ENCODE data around the gene SLIT1. TPM values are rescaled to one million over a fixed set of nuclear protein-coding genes. Genes with fewer than 3 reads are reported as not detected.
"Not testable (repeated sequence)": the region's sequence is repeated elsewhere in the genome, so short reads cannot be mapped to it uniquely, and the experiment has no call there.

SLIT1 gene
- polyA plus RNA-seq, 3 donors from 2014 or later: 0.07 to 0.36 TPM; not detected in 1

DNA sequence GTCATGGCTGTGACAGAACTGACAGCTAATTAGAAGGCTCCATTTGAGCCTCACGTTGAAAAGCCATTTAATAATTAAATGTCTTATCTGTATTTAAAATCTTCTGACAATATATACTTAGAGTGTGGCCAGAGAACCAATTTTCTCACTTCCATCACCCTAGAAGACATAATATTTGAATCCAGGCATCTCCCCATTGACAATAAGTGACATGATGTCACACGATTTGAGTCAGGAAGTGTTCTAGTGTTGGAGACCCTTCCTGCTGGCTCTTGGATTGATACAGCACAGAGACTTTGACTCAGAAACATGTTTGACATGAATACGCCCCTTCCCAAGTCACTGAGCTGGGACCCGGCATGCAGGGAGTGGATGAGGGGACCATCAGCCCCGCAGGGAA, 85.9 kb downstream of the SLIT1 start:
- H3K27me3 Mint-ChIP-seq (ENCODE audit: low read depth in 3 of 3): peaks cover 6 to 25% (median 6%) of the 10 kb centered on the region in 3 donors
- H3K4me1 Mint-ChIP-seq: peaks cover 36 to 38% of the 10 kb centered on the region in 2 donors
- H3K4me3 Mint-ChIP-seq: no peak overlapping the region
- no peak for DNase-seq
- no peaks in the 10 kb centered on the region for H3K9me3 Mint-ChIP-seq
- no peaks in the 10 kb centered on the region for H3K36me3 Mint-ChIP-seq
- H3K27ac Mint-ChIP-seq: no peak overlapping the region

DNA sequence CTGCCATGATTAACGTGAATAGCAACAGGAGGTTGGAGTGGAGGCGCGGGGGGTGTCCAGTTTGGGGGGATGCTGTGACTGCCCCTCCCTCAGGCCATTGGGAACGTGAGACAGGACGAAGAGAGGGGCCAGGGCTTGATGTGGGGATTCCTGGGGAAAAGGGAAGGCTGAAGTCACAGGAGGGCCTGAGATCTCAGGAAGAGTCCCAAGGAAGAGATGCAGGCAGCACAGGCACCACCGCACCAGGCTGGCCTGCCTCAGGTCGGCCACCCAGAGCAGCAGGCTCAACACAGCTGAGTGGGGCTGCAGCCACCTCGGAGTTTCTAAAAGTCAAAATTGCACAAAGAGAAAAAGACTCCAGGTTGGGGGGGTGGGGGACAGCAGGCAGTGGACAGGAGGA, 86.7 kb downstream of the SLIT1 start:
- Mint-ChIP-seq H3K4me3 (no peak overlapping the region), H3K27ac (no peak overlapping the region), H3K27me3 (ENCODE audit: low read depth in 3 of 3) (peaks cover 6 to 25% (median 9%) of the 10 kb centered on the region in 3 donors), H3K4me1 (peaks cover 42 to 45% of the 10 kb centered on the region in 2 donors), H3K36me3 (no peaks in the 10 kb centered on the region), H3K9me3 (no peaks in the 10 kb centered on the region)
- DNase-seq: no peak

DNA sequence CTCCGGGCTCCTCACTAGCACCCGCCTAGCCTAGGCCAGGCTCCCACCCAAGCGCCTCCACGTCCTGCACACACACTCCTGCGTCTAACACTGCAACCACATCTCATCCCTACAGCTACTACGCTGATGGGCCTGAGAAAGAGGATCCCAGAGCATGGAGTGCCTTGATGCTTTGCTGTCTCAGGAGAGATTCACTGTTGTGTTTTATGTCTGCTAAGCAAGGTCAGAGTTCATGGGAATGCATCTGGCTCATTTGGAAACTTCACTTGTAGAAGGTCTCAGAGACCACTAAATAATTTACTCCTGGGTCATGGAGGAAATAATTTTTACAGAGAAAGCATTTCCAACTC, 88.7 kb downstream of the SLIT1 start:
- Mint-ChIP-seq H3K4me3 (peak overlapping the region; percentile 75 to 88 (median 81)), H3K36me3 (no peaks in the 10 kb centered on the region), H3K27me3 (ENCODE audit: low read depth in 3 of 3) (peaks cover 10 to 27% (median 11%) of the 10 kb centered on the region in 3 donors), H3K9me3 (no peaks in the 10 kb centered on the region), H3K27ac (peak overlapping the region in 5 of 6 donors; percentile 34 to 73 (median 72)), H3K4me1 (peaks cover 44 to 56% of the 10 kb centered on the region in 2 donors)
- DNase-seq: no peak

DNA sequence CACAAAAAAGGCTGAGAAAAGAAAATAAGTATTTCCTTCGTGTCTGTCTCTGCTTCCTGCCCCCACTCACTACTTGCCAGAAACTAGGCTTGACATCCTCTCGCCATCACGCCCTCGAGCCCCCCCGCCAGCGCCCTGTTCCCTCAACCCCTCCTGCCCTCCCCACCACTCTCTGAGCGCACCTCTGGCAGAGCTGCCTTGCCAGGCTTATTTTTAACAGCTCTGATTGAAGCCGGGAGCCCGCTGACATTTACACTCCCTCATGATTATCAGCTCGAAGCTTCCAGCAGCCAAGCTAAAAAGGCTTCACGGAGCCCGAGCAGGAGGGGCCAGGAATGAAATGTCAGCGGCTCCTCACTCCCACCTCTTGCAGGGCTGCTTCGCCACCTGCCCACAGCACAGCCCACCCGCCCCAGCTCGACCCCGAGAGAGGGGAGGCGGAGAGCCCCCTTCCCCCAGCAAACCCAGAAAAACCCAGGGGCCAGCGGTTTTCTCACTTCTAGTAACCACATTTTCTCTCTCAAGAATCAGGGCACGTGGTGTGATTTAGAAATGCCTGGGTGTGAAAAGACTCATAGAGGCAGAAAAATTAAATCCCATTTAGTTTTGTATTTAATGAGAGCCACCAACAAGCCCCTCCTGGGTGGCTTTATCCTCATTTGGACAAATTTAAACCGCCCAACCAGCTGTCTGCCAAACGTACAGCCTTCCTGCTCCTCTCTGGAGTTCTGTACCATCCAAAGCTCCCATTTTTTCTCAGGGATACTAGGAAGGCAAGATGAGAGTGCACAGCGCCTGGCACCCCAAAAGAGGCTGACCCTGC, 89.3 kb downstream of the SLIT1 start:
- H3K27ac Mint-ChIP-seq: peak overlapping the region; percentile 29 to 73 (median 71)

DNA sequence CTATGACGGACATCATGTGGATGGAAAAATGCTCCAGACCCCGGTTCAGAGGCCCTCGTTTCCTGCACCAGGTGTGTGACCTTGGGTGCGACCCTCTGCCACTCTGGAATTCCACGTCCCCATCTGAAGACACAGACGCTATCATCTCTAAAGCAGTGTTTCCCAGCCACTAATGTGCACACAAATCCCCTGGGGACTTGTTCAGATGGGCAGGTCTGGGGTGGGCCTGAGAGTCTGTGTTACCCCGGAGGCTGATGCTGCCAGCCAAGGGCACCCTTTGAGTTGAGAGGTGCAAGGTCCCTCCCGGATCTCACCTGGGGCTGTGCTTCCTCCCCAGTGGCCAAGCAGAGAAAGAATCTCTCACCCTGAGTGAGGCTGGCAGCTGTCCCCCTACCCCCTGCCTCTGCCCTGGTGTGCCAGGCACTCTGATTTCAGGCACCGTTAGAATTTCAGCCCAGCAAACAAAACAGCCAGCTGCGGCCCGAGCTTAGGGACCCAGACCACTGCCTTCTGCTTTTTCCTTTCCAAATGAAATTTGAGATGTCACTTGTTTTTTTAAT, 90.0 kb downstream of the SLIT1 start:
- peaks cover 10 to 25% (median 15%) of the 10 kb centered on the region in 3 donors for H3K27me3 Mint-ChIP-seq (ENCODE audit: low read depth in 3 of 3)
- peak overlapping the region; percentile 29 to 73 (median 71) for H3K27ac Mint-ChIP-seq
- H3K36me3 Mint-ChIP-seq: no peaks in the 10 kb centered on the region
- DNase-seq: peak in 1 of 3 donors; percentile 22
- no peaks in the 10 kb centered on the region for H3K9me3 Mint-ChIP-seq
- H3K4me1 Mint-ChIP-seq: peaks cover 44 to 56% of the 10 kb centered on the region in 2 donors
- H3K4me3 Mint-ChIP-seq: peak overlapping the region; percentile 75 to 88 (median 81)

More for the DNA sequence above, 89.3 kb downstream of the SLIT1 start:
- peaks cover 44 to 56% of the 10 kb centered on the region in 2 donors for H3K4me1 Mint-ChIP-seq
- peak overlapping the region; percentile 75 to 88 (median 81) for H3K4me3 Mint-ChIP-seq
- no peaks in the 10 kb centered on the region for H3K9me3 Mint-ChIP-seq
- H3K27me3 Mint-ChIP-seq (ENCODE audit: low read depth in 3 of 3): peaks cover 10 to 27% (median 14%) of the 10 kb centered on the region in 3 donors
- no peaks in the 10 kb centered on the region for H3K36me3 Mint-ChIP-seq
- peak; percentile 56 to 58 (median 58) for DNase-seq

DNA sequence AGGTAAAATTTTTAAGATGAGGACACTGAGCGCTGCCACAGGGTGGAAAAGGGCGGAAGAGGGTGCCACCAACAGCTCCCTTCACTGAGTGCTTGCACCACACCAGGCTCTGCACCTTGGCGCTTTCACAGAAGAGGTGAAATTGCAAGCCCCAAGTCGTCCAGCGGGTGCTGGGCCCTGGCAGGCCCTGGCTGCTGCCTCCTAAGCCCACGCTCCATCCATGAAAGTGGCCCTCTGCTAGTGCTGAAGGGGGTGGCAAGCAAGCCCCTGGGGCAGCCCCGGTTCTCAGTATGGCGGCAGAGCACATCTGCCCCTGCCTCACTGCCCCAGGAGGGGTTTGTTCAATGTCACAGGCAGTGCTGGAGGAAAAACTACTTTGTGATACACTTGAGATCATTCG, 95.1 kb downstream of the SLIT1 start:
- Mint-ChIP-seq H3K9me3 (peaks cover 0 to 1% (median 0%) of the 10 kb centered on the region in 6 donors), H3K27ac (no peak overlapping the region)

DNA sequence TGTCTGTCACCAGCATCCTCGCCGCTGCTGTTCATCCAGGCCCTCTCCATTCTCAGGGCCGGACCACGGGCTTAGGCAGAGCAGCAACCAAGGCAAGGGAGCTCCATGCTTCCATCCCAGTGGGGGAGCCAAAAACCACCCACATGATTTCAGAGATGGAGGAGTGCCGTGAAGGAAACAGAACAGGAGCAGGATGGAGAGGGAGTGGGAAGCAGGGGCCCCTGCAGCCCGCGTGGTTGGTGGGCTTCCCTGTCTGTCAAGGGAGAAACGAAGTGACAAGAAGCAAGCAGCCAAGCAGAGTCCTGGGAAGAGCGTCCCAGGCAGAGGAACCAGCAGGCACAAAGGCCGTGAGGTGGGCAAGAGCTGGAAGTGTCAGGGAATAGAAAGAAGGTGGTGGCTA, 95.7 kb downstream of the SLIT1 start:
- peaks cover 0 to 1% (median 0%) of the 10 kb centered on the region in 6 donors for H3K9me3 Mint-ChIP-seq
- H3K4me3 Mint-ChIP-seq: no peak overlapping the region
- DNase-seq: no peak
- peaks cover 0 to 8% (median 0%) of the 10 kb centered on the region in 3 donors for H3K36me3 Mint-ChIP-seq
- no peak overlapping the region for H3K27ac Mint-ChIP-seq
- H3K4me1 Mint-ChIP-seq: peaks cover 10 to 20% of the 10 kb centered on the region in 2 donors
- peaks cover 9 to 25% (median 12%) of the 10 kb centered on the region in 3 donors for H3K27me3 Mint-ChIP-seq (ENCODE audit: low read depth in 3 of 3)

More for the DNA sequence above, 95.1 kb downstream of the SLIT1 start:
- H3K4me1 Mint-ChIP-seq: peaks cover 16 to 26% of the 10 kb centered on the region in 2 donors
- H3K27me3 Mint-ChIP-seq (ENCODE audit: low read depth in 3 of 3): peaks cover 11 to 25% (median 11%) of the 10 kb centered on the region in 3 donors
- no peak for DNase-seq
- no peak overlapping the region for H3K4me3 Mint-ChIP-seq
- H3K36me3 Mint-ChIP-seq: peaks cover 0 to 8% (median 0%) of the 10 kb centered on the region in 3 donors

DNA sequence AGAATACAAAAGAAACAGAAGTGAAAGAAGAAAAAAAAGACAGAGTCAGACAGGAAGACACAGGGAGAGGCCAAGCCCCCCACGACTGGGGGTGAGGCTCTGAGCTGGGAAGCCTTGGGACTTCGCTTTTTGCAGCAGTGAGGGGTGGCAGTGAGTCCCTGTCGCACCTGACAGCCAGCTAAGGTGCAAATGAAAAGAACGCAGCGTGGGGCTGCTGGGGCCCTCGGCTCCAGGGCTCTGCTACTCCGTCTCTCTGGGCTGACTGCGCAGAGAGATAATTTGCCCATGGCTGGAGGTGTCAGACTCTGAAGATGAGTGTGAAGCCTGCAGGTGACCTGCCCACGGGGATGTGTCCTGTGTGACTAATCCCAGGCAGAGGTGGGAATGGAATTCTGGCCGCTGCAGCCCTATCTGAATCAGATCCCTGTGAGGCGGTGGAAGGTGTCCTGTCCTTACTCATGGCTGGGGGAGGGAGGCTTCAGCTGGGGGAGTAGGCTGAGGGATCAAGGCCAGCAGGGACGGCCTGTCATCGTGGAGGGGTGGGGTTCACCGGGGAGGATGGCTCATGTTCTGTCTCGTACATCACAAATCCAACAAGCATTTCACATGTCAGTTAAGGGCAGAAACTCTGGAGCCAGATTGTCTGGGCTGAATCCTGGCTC, 96.4 kb downstream of the SLIT1 start:
- H3K4me1 Mint-ChIP-seq: peaks cover 4 to 13% of the 10 kb centered on the region in 2 donors
- no peak for DNase-seq
- H3K9me3 Mint-ChIP-seq: peaks cover 0 to 1% (median 0%) of the 10 kb centered on the region in 6 donors
- peaks cover 6 to 25% (median 12%) of the 10 kb centered on the region in 3 donors for H3K27me3 Mint-ChIP-seq (ENCODE audit: low read depth in 3 of 3)
- no peak overlapping the region for H3K27ac Mint-ChIP-seq
- H3K36me3 Mint-ChIP-seq: peaks cover 0 to 8% (median 0%) of the 10 kb centered on the region in 3 donors
- no peak overlapping the region for H3K4me3 Mint-ChIP-seq

DNA sequence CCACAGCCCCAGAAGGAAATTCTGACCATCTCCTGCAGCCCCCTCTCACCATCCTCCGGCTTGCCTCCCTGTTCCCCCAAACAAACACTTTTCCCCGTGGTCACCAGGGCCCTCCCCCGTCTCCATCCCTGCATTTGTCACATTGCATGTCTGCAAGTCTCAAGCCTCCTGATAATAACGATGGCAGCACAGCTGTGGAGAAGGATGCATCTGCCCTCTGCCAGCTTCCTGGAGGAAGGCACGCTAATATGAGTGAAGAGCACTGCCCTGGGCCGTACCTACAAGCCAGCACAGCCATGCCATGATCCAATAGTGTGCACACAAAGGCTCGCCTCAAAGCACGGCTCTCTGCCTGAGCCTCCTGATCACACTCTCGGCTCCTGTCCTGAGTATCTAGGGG, 98.5 kb downstream of the SLIT1 start:
- Mint-ChIP-seq H3K27me3 (ENCODE audit: low read depth in 3 of 3) (peaks cover 9 to 25% (median 10%) of the 10 kb centered on the region in 3 donors), H3K4me1 (no peaks in the 10 kb centered on the region), H3K9me3 (peaks cover 0 to 1% (median 0%) of the 10 kb centered on the region in 6 donors), H3K4me3 (no peak overlapping the region), H3K27ac (no peak overlapping the region), H3K36me3 (peaks cover 0 to 8% (median 0%) of the 10 kb centered on the region in 3 donors)
- DNase-seq: no peak

DNA sequence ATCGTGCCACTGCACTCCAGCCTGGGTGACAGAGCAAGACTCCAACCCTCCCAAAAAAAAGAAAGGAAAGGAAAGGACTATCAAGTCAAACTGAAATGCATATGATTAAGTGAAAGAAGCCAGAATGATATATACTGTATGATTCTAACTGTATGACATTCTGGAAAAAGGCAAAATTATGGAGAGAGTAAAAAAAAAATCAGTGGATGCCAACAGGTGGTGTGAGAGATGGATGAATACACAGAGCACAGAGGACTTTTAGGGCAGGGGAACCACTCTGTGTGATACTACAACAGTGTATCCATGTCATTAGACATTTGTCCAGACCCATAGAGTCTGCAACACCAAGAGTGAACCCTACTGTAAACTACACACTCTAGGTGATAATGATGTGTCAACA, 99.2 kb downstream of the SLIT1 start:
- Mint-ChIP-seq H3K4me3 (no peak overlapping the region), H3K27ac (no peak overlapping the region), H3K4me1 (no peaks in the 10 kb centered on the region), H3K27me3 (ENCODE audit: low read depth in 3 of 3) (peaks cover 14 to 26% (median 15%) of the 10 kb centered on the region in 3 donors), H3K9me3 (peaks cover 0 to 1% (median 0%) of the 10 kb centered on the region in 6 donors), H3K36me3 (peaks cover 0 to 8% (median 0%) of the 10 kb centered on the region in 3 donors)
- DNase-seq: no peak

DNA sequence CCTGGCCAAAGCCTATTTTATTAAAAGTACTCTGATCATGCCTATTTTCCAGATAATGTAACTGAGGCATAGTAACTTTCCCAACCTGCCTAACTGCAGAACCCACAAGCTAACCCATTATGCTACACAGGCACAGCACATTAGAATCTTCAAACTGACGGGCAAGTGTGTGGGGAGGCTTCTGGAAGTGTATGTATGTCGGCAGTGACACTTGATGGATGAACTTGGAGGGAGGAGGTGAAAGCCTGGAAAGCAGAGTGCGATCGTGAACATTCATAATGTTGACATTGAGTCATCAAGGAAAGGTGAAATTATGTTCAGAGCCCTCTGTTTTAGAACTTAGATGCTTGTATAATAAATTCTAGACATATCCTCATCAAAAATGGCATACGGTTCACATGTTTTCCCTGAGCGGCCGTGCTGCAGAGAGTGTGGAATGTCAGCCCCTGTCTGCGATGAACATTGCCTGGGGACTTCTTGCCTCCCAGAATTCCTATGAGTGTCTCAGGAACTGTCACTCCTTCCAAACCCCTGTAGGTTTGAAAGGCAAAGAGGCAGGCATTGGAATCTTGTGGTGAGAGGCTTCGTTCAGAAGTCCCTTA, 102.4 kb downstream of the SLIT1 start:
- no peak for DNase-seq
- peaks cover 13 to 28% (median 15%) of the 10 kb centered on the region in 3 donors for H3K27me3 Mint-ChIP-seq (ENCODE audit: low read depth in 3 of 3)
- no peaks in the 10 kb centered on the region for H3K9me3 Mint-ChIP-seq
- no peaks in the 10 kb centered on the region for H3K36me3 Mint-ChIP-seq
- H3K4me3 Mint-ChIP-seq: no peak overlapping the region
- no peak overlapping the region for H3K27ac Mint-ChIP-seq
- H3K4me1 Mint-ChIP-seq: no peaks in the 10 kb centered on the region

DNA sequence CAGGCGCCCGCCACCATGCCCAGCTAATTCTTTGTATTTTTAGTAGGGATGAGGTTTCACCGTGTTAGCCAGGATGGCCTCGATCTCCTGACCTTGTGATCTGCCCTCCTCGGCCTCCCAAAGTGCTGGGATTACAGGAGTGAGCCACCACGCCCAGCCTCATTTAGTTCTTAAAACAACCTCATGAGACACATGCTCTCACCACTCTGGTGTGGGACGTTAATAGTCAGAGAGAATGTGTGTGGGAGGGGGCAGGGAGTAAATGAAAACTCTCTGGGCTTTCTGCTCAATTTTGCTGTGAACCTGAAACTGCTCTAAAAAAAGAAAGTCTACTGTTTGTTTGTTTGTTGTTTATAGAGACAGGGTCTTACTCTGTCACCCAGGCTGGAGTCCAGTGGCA, 103.2 kb downstream of the SLIT1 start:
- not testable (repeated sequence) for H3K9me3 Mint-ChIP-seq, H3K27ac Mint-ChIP-seq, H3K36me3 Mint-ChIP-seq, H3K4me3 Mint-ChIP-seq, H3K4me1 Mint-ChIP-seq, DNase-seq
- H3K27me3 Mint-ChIP-seq (ENCODE audit: low read depth in 3 of 3): peaks cover 12 to 28% (median 15%) of the 10 kb centered on the region in 3 donors

DNA sequence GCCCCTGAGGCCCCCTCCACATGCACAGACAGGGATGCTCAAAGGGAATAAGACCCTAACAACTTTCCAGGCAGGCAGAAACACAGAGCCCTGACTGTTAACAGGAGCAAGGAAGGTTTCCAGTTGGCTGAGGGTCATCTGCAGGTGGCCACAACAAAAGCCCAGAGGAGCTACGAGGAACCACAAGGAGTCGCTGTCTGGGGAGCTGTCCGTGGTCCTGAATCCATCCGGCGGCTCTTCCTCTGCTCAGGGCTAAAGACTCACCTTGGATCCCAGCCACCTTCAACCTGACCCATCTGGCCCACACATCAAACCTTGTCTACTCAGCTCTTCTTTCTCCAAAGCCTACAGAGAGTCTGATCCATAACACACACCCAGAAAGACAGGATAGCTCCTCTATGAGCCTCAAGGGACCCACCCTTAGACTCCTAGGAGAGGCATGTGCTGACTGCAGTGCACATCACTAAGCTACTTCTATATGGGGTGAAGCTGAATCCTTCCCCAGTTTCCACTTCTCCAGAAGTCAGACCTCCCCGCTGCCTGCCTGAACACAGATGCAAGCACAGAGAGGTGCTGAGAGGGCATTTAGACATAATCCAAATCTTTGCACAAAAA, 104.0 kb downstream of the SLIT1 start:
- Mint-ChIP-seq H3K9me3 (no peaks in the 10 kb centered on the region), H3K27me3 (ENCODE audit: low read depth in 3 of 3) (peaks cover 12 to 24% (median 12%) of the 10 kb centered on the region in 3 donors), H3K27ac (peak overlapping the region in 1 of 6 donors; percentile 46), H3K36me3 (no peaks in the 10 kb centered on the region), H3K4me1 (peaks cover under 1 to 2% of the 10 kb centered on the region in 2 donors), H3K4me3 (no peak overlapping the region)
- DNase-seq: peak; percentile 52 to 63 (median 61)

All from immature natural killer cell (primary cell).